Adrenal gland (tissue), 5 donors: ENCODE results near the gene MGST2.

Experiments used
- POLR2A ChIP-seq, 2 donors: fragments of 450-650 bp; IDR thresholded peaks; one replicate each; pipeline ENCODE4 v1.6.1; 2017; ENCODE audit warnings: antibody characterized with exemption in 2 of 2, mild to moderate bottlenecking in 2 of 2, moderate library complexity in 1 of 2
- TF ChIP-seq, protein P1 (sequence below), 6 experiments: fragments of 450-650 bp in 4 of 6; fragments of 200-600 bp in 2 of 6; sonication (generic) in 1 of 6; IDR thresholded peaks; 1 replicate in 5 of 6; 2 replicates in 1 of 6; pipeline versions ENCODE4 v1.5.1 to v1.8.0; 2016 to 2021; ENCODE audit warnings: antibody characterized with exemption in 6 of 6, mild to moderate bottlenecking in 2 of 6, moderate library complexity in 1 of 6
- donor health status: DM: no; HTN: no; CAD: no.

DNA sequence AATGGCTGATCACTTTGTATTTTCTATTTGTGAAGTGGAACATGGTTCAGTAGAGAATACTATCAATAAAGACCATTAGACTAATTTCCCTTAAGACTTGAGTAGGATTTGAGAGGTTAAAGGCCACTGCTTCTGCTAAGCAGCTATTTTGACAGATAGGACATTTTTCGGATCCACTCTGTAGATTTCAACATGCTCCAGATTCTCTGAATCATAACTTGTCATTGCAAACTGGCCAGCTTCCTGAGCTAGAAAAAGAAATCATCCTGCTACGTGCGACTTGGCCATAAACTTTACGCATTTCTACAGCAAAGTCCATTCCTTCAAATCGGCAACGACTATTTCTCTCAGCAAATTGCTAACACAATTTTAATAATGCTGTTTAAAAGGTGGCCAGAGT lies 55.2 kb downstream of the MGST2 start:
- TF ChIP-seq, protein P1, sequence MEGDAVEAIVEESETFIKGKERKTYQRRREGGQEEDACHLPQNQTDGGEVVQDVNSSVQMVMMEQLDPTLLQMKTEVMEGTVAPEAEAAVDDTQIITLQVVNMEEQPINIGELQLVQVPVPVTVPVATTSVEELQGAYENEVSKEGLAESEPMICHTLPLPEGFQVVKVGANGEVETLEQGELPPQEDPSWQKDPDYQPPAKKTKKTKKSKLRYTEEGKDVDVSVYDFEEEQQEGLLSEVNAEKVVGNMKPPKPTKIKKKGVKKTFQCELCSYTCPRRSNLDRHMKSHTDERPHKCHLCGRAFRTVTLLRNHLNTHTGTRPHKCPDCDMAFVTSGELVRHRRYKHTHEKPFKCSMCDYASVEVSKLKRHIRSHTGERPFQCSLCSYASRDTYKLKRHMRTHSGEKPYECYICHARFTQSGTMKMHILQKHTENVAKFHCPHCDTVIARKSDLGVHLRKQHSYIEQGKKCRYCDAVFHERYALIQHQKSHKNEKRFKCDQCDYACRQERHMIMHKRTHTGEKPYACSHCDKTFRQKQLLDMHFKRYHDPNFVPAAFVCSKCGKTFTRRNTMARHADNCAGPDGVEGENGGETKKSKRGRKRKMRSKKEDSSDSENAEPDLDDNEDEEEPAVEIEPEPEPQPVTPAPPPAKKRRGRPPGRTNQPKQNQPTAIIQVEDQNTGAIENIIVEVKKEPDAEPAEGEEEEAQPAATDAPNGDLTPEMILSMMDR (IDR thresholded peaks at IDR 0.05), result no peak
- TF ChIP-seq POLR2A (IDR thresholded peaks at IDR 0.05), result no peak
